OCI-LY1 (cell line): ENCODE data around the gene KIF18A.

ENCODE experiments used
- H2AFZ ChIP-seq: fragments of 200-600 bp; sonication (generic), shearing (Covaris generic); 2 replicates; pipeline ENCODE4 v1.6.0; 2014; ENCODE audit warnings: antibody characterized with exemption, mild to moderate bottlenecking, low read length
- H3F3A ChIP-seq: fragments of 200-600 bp; sonication (generic), shearing (Covaris generic); 2 replicates; pipeline ENCODE4 v1.6.0; 2014; ENCODE audit warnings: mild to moderate bottlenecking, antibody characterized with exemption, low read length, moderate library complexity; ENCODE audit not compliant: insufficient read depth
- H3K27ac ChIP-seq: fragments of 200-600 bp; sonication (generic); 2 replicates; pipeline ENCODE4 v1.5.1; 2014; ENCODE audit warnings: low read length, mixed run types, mild to moderate bottlenecking, low read depth; ENCODE audit not compliant: poor library complexity, severe bottlenecking
- H3K27me3 ChIP-seq: fragments of 200-600 bp; sonication (generic); 2 replicates; pipeline ENCODE4 v1.6.0; 2014; ENCODE audit warnings: antibody characterized with exemption, mild to moderate bottlenecking, low read length, moderate library complexity; ENCODE audit not compliant: insufficient read depth
- H3K36me3 ChIP-seq: fragments of 200-600 bp; sonication (generic); 2 replicates; pipeline ENCODE4 v1.6.1; 2014; ENCODE audit warnings: mild to moderate bottlenecking, antibody characterized with exemption, low read length, moderate library complexity, mixed read lengths; ENCODE audit not compliant: insufficient read depth
- H3K4me1 ChIP-seq: fragments of 200-600 bp; sonication (generic); 2 replicates; pipeline ENCODE4 v1.5.1; 2014; ENCODE audit warnings: mild to moderate bottlenecking, low read length, moderate library complexity; ENCODE audit not compliant: insufficient read depth, severe bottlenecking
- H3K4me2 ChIP-seq: fragments of 200-600 bp; sonication (generic), shearing (Covaris generic); 2 replicates; pipeline ENCODE4 v1.6.1; 2014; ENCODE audit warnings: low read length
- H3K4me3 ChIP-seq: fragments of 200-600 bp; sonication (generic); 2 replicates; pipeline ENCODE4 v1.5.1; 2014; ENCODE audit warnings: low read length, low read depth, mild to moderate bottlenecking, mixed read lengths; ENCODE audit not compliant: poor library complexity, severe bottlenecking
- H3K79me2 ChIP-seq: fragments of 200-600 bp; shearing (Covaris generic); 2 replicates; pipeline ENCODE4 v1.6.1; 2016; ENCODE audit warnings: mixed run types, low read length, mixed read lengths; ENCODE audit not compliant: insufficient read depth
- H3K9ac ChIP-seq: fragments of 200-600 bp; sonication (generic), shearing (Covaris generic); 2 replicates; pipeline ENCODE4 v1.6.1; 2014; ENCODE audit warnings: mild to moderate bottlenecking, low read length, mixed read lengths
- H3K9me2 ChIP-seq: fragments of 200-600 bp; sonication (generic), shearing (Covaris generic); 2 replicates; pipeline ENCODE4 v1.6.1; 2014; ENCODE audit warnings: low read depth, mild to moderate bottlenecking, low read length, mixed read lengths
- H3K9me3 ChIP-seq: fragments of 200-600 bp; shearing (Covaris generic); 2 replicates; pipeline ENCODE4 v1.6.1; 2014; ENCODE audit warnings: low read length, mixed read lengths
- H4K20me1 ChIP-seq: fragments of 200-600 bp; sonication (generic), shearing (Covaris generic); 2 replicates; pipeline ENCODE4 v1.6.0; 2016; ENCODE audit warnings: mild to moderate bottlenecking, low read length; ENCODE audit not compliant: insufficient read depth
- EZH2 ChIP-seq: fragments of 200-600 bp; sonication (generic), shearing (Covaris generic); IDR thresholded peaks from 2 replicates; pipeline ENCODE4 v1.8.0; 2017; ENCODE audit warnings: borderline replicate concordance, mixed run types, mild to moderate bottlenecking, antibody characterized with exemption, low read length, moderate library complexity, mixed read lengths
- TF ChIP-seq, protein P1 (sequence below): fragments of 200-600 bp; sonication (generic), shearing (Covaris generic); IDR thresholded peaks from 2 replicates; pipeline ENCODE4 v1.5.1; 2017; ENCODE audit warnings: mild to moderate bottlenecking, antibody characterized with exemption, low read length, moderate library complexity, mixed read lengths

KIF18A gene

GRCh38 chr11:28146123-28146751, 38.3 kb upstream of the KIF18A start:
- H3K36me3 ChIP-seq, result no peaks in the 10 kb centered on the region

GRCh38 chr11:28144808-28145207, 36.9 kb upstream of the KIF18A start:
- no peaks in the 10 kb centered on the region for H4K20me1 ChIP-seq
- TF ChIP-seq EZH2, result no peak
- TF ChIP-seq, protein P1, sequence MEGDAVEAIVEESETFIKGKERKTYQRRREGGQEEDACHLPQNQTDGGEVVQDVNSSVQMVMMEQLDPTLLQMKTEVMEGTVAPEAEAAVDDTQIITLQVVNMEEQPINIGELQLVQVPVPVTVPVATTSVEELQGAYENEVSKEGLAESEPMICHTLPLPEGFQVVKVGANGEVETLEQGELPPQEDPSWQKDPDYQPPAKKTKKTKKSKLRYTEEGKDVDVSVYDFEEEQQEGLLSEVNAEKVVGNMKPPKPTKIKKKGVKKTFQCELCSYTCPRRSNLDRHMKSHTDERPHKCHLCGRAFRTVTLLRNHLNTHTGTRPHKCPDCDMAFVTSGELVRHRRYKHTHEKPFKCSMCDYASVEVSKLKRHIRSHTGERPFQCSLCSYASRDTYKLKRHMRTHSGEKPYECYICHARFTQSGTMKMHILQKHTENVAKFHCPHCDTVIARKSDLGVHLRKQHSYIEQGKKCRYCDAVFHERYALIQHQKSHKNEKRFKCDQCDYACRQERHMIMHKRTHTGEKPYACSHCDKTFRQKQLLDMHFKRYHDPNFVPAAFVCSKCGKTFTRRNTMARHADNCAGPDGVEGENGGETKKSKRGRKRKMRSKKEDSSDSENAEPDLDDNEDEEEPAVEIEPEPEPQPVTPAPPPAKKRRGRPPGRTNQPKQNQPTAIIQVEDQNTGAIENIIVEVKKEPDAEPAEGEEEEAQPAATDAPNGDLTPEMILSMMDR, result no peak
- no peak overlapping the region for H3K4me3 ChIP-seq
- no peak overlapping the region for H3K4me2 ChIP-seq
- H3K9ac ChIP-seq, result no peak overlapping the region
- H3K9me3 ChIP-seq, result peaks cover 7% of the 10 kb centered on the region; the same call in 1 of the 2 replicates
- H3K79me2 ChIP-seq, result no peaks in the 10 kb centered on the region
- no peaks in the 10 kb centered on the region; the same call in 1 of the 2 replicates for H3F3A ChIP-seq
- no peak overlapping the region for H3K27ac ChIP-seq
- no peaks in the 10 kb centered on the region for H3K27me3 ChIP-seq
- H3K9me2 ChIP-seq, result no peaks in the 10 kb centered on the region
- peaks cover 15% of the 10 kb centered on the region for H3K4me1 ChIP-seq
- no peak overlapping the region for H2AFZ ChIP-seq
- H3K36me3 ChIP-seq, result no peaks in the 10 kb centered on the region; the same call in 1 of the 2 replicates

More at GRCh38 chr11:28146123-28146751, 38.3 kb upstream of the KIF18A start:
- Histone ChIP-seq H3F3A (no peaks in the 10 kb centered on the region), H3K27ac (no peak overlapping the region), H3K27me3 (no peaks in the 10 kb centered on the region), H3K4me3 (no peak overlapping the region), H3K9ac (no peak overlapping the region), H3K4me2 (no peak overlapping the region), H2AFZ (no peak overlapping the region), H3K79me2 (no peaks in the 10 kb centered on the region), H3K9me2 (no peaks in the 10 kb centered on the region), H4K20me1 (no peaks in the 10 kb centered on the region), H3K9me3 (no peaks in the 10 kb centered on the region), H3K4me1 (peaks cover 15% of the 10 kb centered on the region)
- TF ChIP-seq, protein P1, result no peak
- no peak for TF ChIP-seq EZH2

DNA sequence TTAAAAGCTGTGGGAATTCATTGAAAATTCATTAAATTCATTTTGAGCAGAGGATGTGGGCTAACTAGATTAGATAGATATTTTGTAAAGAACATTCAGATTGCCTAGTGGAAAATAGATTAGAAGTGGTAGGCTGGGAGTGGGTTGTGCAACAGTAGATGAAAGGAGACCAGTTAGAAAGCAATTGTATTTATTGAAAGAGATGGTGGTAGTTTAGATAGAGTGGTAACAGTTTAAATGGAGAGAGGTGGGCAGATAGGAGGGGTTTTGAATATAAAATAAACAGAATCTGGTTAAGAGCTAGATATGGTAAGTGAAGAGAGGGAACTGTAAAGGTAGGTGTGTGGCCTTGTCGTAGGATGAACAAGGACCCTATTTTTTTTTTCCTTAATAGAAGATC, 34.8 kb upstream of the KIF18A start:
- H3K27ac ChIP-seq, result no peak overlapping the region

More for the DNA sequence above, 34.8 kb upstream of the KIF18A start:
- no peaks in the 10 kb centered on the region for H3K9me2 ChIP-seq
- H3K4me3 ChIP-seq, result no peak overlapping the region
- H3K79me2 ChIP-seq, result no peaks in the 10 kb centered on the region
- peaks cover 15% of the 10 kb centered on the region for H3K4me1 ChIP-seq
- H3K9ac ChIP-seq, result no peak overlapping the region
- H3K27me3 ChIP-seq, result no peaks in the 10 kb centered on the region
- peaks cover 24% of the 10 kb centered on the region; the same call in 1 of the 2 replicates for H3K9me3 ChIP-seq
- no peak overlapping the region for H3K4me2 ChIP-seq
- no peaks in the 10 kb centered on the region; the same call in 1 of the 2 replicates for H3F3A ChIP-seq
- no peak for TF ChIP-seq EZH2
- TF ChIP-seq, protein P1, result no peak
- H4K20me1 ChIP-seq, result no peaks in the 10 kb centered on the region
- H2AFZ ChIP-seq, result no peak overlapping the region
- H3K36me3 ChIP-seq, result no peaks in the 10 kb centered on the region; the same call in 1 of the 2 replicates
